Stimulated activated CD4-positive, alpha-beta T cell treated with anti-CD3 and anti-CD28 coated beads, TNF-alpha, amount 100 ng/mL, for 48 hours (primary cell): Measurements from ENCODE around the gene FBXL17.
"Not testable (repeated sequence)": the region's sequence is repeated elsewhere in the genome, so short reads cannot be mapped to it uniquely, and the experiment has no call there.

Experiments
- DNase-seq, 3 donors: peaks; one replicate each; pipeline ENCODE4 v3.0.0-alpha.2; 2020; ENCODE audit warnings: low read depth in 3 of 3

Gene FBXL17

GRCh38 chr5:108381954-108382783, at the start of gene FBXL17:
Gene FBXL17 (minus strand): TSS chr5:108382098.
- DNase-seq, result peak; percentile 74 to 85 (median 81)

- no peak for DNase-seq
Measured at GRCh38 chr5:108430931-108431608, 49.2 kb upstream of the FBXL17 start.

DNA sequence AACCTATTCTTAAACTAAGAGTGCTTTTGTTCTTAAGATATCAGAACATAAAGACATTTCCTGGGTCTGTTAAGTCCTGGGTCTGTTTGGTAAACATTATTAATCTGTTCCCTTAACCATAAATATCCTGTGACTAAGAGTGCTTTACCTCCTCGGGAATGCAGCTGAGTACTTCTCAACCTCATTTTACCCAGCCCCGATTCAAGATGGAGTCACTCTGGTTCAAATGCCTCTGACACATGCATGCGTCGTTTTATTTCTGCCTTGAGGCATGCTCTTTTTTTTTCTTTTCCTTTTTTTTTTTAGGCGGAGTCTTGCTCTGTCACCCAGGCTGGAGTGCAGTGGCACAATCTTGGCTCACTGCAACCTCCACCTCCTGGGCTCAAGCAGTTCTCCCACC, 39.8 kb upstream of the FBXL17 start:
- DNase-seq, result no peak

- DNase-seq, result no peak
Measured at GRCh38 chr5:108420755-108421154, 38.9 kb upstream of the FBXL17 start.

GRCh38 chr5:108420158-108420557, 38.3 kb upstream of the FBXL17 start:
- no peak for DNase-seq

DNA sequence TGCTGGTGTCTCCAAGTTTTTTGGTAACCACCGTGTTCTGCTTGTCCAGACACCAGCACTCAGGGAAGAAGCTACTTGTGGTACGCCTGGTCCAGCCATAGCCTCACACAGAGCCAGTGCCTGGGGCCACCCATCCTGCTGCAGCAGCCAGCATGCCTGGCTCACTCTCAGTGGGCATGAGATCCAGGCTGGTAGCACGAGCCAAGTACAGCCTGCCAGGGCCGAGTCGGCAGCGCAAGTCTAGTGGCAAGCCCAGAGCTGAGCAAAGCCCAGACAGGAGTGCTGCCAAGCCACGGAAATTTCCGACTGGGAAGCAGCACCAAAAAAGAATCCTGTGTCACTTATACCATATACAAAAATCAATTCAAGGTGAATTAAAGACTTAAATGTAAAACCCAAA, 36.3 kb upstream of the FBXL17 start:
- DNase-seq, result no peak

GRCh38 chr5:108417166-108417670, 35.3 kb upstream of the FBXL17 start:
- no peak for DNase-seq

GRCh38 chr5:108415726-108416125, 33.8 kb upstream of the FBXL17 start:
- no peak for DNase-seq

DNA sequence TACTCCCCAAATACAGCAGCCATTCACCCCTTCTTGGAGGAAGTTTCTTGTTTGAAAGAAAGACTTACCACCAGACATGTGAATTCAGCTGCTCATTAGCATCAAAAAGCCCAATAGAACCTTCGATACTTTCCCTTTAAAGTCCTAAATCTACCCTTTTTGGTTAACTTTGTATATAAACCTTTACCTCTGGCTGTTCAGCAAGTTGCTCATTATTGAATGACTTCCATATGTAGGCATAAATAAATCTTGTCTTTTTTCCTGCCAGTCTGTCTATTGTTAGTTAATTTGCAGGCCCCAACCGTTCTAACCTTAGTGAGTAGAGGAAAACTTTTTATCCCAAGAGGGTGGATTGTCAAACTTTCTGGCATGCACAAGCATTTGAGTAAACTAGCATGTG, 27.9 kb upstream of the FBXL17 start:
- no peak for DNase-seq

DNA sequence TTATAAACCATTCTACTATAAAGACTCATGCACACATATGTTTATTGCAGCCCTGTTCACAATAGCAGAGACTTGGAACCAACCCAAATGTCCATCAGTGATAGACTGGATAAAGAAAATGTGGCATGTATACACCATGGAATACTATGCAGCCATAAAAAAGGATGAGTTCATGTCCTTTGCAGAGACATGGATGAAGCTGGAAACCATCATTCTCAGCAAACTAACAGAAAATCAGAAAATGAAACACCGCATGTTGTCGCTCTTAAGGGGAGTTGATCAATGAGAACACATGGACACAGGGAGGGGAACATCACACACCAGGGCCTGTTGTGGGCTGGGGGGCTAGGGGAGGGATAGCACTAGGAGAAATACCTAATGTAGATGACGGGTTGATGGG, 23.3 kb upstream of the FBXL17 start:
- not testable (repeated sequence) for DNase-seq

- no peak for DNase-seq
Measured at GRCh38 chr5:108398964-108399363, 17.1 kb upstream of the FBXL17 start.

GRCh38 chr5:108396837-108397236, 14.9 kb upstream of the FBXL17 start:
- DNase-seq, result not testable (repeated sequence)

- DNase-seq, result no peak
Measured at GRCh38 chr5:108387758-108388157, 5.9 kb upstream of the FBXL17 start.

DNA sequence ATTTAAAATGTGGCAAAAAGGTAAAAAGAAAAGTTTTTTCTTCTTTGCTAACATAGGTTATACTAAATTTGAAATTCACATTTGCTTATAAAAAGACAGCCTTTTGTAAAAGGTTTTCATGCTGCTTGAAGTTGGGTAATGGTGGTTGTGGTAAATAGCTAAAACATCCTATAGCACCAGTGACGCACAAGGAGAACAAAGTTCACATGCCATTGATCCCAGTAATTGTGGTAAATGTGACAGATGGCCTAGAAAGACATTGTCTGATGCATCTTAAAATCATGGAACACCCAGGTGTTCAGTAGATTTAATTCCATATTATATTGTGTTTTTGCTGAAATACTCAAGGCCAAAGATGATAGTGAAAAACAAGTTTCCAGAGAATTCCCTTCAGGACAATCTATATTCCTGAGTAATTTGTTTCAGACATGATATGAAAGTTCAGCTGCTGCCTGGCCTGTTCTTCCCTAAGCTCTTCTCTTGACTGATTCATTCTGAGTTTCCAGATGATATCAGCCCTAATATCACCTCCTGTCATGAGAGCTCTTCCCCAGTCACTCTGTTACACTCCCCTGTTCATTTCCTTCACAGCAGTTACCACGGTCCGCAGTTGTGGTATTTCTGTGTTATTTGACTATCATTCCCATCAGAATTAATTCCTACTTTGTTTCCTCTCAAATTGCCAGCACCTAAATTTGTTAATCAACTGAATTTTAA, 4.6 kb upstream of the FBXL17 start:
- no peak for DNase-seq

DNA sequence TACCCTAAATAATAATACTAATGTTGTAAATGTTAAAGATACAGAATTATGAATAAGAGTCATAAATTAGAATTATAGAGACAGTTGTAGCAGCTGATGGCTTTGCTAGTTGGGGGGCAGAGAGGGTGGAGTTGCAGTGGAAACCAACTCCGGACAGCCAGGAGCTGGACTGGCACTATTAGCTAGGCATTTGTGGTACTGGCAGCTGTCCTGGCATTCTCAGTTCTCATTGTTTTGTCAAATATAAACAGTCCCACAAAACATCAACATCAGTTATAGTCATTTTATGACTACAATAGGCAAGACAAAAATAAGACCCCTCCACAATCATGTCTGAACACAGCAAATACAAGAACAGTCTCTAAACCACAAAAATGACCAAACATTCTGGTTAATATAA, 2.8 kb upstream of the FBXL17 start:
- no peak for DNase-seq

DNA sequence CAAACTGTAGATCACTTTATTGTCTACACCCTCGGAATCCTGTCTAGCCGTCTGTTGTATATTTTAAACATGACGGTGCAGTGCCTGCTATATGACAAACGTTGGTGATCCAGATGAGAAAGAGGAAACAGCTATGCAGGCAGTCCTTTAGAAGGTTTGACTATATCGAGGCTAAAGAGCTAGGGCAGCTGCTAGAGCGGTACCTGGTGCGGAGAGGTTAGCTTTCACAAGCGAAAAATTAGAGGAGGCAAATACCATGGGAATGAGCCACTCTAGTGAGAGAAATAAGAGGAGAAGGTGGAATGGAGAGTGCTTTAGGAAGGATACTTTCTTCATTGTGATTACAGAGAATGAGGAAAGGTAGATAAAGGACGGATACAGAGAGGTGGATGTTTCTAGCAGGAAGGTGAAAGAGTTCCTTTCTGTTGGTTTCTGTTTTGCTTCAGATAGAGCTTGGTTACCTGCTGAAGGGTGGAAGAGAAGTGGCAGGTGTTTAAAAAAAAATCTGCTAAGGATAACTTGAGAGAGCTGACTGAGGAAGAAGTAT, 959 bp upstream of the FBXL17 start:
- peak in 1 of 3 donors; percentile 11 for DNase-seq

DNA sequence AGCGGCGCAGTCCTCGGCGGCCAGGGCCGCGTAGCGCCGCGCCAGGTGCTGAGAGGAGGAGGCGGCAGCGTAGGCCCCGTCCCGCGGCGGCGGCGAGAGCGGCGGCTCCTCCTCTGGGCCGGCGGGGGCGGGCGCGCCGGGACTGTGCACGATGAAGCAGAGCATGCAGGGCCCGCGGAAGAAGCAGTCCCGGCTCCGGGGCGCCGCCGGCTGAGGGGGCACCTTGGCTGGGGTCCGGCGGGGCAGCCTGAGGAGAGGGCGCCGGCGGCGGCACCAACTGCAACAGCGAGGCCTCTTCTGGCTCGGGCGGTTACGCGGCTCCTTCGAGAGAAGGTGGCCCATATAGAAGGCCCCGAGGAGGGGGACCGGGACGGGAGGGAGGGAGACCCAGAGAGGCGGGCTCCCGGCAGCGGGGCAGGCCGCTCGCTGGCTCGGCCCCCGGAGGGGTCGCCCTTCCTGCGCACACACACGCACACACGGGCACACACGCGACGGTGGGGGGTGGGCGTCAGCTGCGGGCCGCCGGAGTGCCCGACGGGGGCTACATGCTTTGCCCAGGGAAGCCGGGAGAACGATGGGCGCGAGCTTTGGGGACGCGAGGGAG, 446 bp downstream of the FBXL17 start:
- DNase-seq, result peak; percentile 55 to 68 (median 58)

GRCh38 chr5:108380531-108381349, 1.2 kb downstream of the FBXL17 start:
- peak in 1 of 3 donors; percentile 21 for DNase-seq

- DNase-seq, result no peak
Measured at GRCh38 chr5:108379722-108380530, 2.0 kb downstream of the FBXL17 start.

DNA sequence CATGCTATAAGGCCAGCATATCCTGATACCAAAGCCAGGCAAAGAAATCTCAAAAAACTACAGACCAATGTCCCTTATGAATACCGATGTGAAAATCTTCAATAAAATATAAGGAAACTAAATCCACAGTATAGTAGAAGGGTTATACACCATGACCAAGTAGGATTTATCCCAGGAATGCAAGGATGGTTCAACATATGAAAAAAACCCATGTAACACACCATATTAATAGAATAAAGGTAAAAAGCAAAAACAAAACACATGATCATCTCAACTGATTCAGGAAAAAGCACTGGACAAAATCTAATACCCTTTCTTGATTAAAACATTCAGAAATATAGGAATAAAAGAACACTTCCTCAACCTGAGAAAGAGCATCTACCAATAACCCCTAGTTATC, 6.1 kb downstream of the FBXL17 start:
- no peak for DNase-seq
